Osteoblast (primary cell): ENCODE data around the gene PERM1. TPM values are rescaled to one million over a fixed set of nuclear protein-coding genes. Genes with fewer than 3 reads are reported as not detected.
"Not testable (repeated sequence)": the region's sequence is repeated elsewhere in the genome, so short reads cannot be mapped to it uniquely, and the experiment has no call there.

ENCODE experiments used
- DNase-seq: peaks from one replicate; pipeline ENCODE4 v3.0.0; 2011; ENCODE audit warnings: low spot score, mixed read lengths; ENCODE audit not compliant: insufficient read length; ENCODE audit errors: missing footprints
- H2AFZ ChIP-seq: 2 replicates; pipeline ENCODE4 v1.6.0; 2011; ENCODE audit warnings: mild to moderate bottlenecking, low read length
- H3K27ac ChIP-seq: 2 replicates; pipeline ENCODE4 v1.5.1; 2011; ENCODE audit warnings: mild to moderate bottlenecking, low read depth, low read length, moderate library complexity
- H3K27me3 ChIP-seq: 2 replicates; pipeline ENCODE4 v1.6.0; 2012; ENCODE audit warnings: mild to moderate bottlenecking, control low read depth, inconsistent platforms, low read length, moderate library complexity; ENCODE audit not compliant: insufficient read depth
- H3K36me3 ChIP-seq: 2 replicates; pipeline ENCODE4 v1.5.1; 2011; ENCODE audit warnings: mild to moderate bottlenecking, low read length, control low read depth, moderate library complexity; ENCODE audit not compliant: insufficient read depth
- H3K4me1 ChIP-seq: 2 replicates; pipeline ENCODE4 v1.5.1; 2011; ENCODE audit warnings: mild to moderate bottlenecking, low read length, control low read depth, moderate library complexity; ENCODE audit not compliant: insufficient read depth
- H3K4me2 ChIP-seq: 2 replicates; pipeline ENCODE4 v1.6.0; 2011; ENCODE audit warnings: mild to moderate bottlenecking, low read length; ENCODE audit not compliant: insufficient read depth
- H3K4me3 ChIP-seq: fragments of 200-600 bp; sonication (generic); 3 replicates; pipeline ENCODE4 v1.5.1; 2012; ENCODE audit warnings: mild to moderate bottlenecking, low read length, inconsistent platforms; ENCODE audit not compliant: insufficient read depth
- H3K79me2 ChIP-seq: 2 replicates; pipeline ENCODE4 v1.6.0; 2012; ENCODE audit warnings: mild to moderate bottlenecking, low read length, control low read depth, inconsistent platforms; ENCODE audit not compliant: insufficient read depth
- H3K9me3 ChIP-seq: 2 replicates; pipeline ENCODE4 v1.5.1; 2011; ENCODE audit warnings: low read depth, low read length, control low read depth
- H4K20me1 ChIP-seq: 2 replicates; pipeline ENCODE4 v1.6.0; 2012; ENCODE audit warnings: mild to moderate bottlenecking, low read length, control low read depth; ENCODE audit not compliant: insufficient read depth
- CTCF ChIP-seq: IDR thresholded peaks from 2 replicates; pipeline ENCODE4 v1.5.1; 2011; ENCODE audit warnings: mild to moderate bottlenecking, low read depth, low read length, moderate library complexity; ENCODE audit errors: extremely low read depth
- total RNA-seq: library from RNA; depleted of rRNA; stranded (reverse); fragments of >200 nt; gene quantifications from 2 replicates; pipeline ENCODE4 v1.2.3, GENCODE V29; 2012

PERM1 gene
- total RNA-seq, 1 donor, result not detected

- Histone ChIP-seq H3K27ac (no peak overlapping the region), H3K36me3 (no peaks in the 10 kb centered on the region), H3K27me3 (no peaks in the 10 kb centered on the region), H3K4me3 (peak overlapping the region; percentile 64), H4K20me1 (peaks cover 4% of the 10 kb centered on the region), H3K4me2 (peak overlapping the region; percentile 57), H2AFZ (peak overlapping the region; percentile 81), H3K79me2 (no peaks in the 10 kb centered on the region), H3K9me3 (no peaks in the 10 kb centered on the region), H3K4me1 (peaks cover 3% of the 10 kb centered on the region)
- peak; percentile 20 for TF ChIP-seq CTCF
- DNase-seq, result peak; percentile 100
Observed at GRCh38 chr1:1019122-1019999, 37.5 kb upstream of the PERM1 start.

DNA sequence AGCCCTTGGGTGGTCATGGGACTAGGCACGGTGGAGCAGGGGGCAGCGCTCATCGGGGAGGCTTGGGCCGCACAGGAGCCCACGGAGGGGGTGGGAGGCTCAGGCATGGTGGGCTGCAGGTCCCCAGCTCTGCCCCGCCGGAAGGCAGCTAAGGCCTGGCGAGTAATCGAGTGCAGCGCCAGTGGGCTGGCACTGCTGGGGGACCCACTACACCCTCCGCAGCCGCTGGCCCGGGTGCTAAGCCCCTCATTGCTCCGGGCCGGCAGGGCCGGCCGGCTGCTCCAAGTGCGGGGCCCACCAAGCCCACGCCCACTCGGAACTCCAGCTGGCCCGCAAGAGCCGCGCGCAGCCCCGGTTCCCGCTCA is 36.4 kb upstream of the PERM1 start:
- not testable (repeated sequence) for H3K79me2 ChIP-seq, DNase-seq, H3K4me2 ChIP-seq, H3K9me3 ChIP-seq, H3K4me3 ChIP-seq, H2AFZ ChIP-seq, H3K36me3 ChIP-seq, H3K27me3 ChIP-seq, H3K4me1 ChIP-seq, H3K27ac ChIP-seq, H4K20me1 ChIP-seq

DNA sequence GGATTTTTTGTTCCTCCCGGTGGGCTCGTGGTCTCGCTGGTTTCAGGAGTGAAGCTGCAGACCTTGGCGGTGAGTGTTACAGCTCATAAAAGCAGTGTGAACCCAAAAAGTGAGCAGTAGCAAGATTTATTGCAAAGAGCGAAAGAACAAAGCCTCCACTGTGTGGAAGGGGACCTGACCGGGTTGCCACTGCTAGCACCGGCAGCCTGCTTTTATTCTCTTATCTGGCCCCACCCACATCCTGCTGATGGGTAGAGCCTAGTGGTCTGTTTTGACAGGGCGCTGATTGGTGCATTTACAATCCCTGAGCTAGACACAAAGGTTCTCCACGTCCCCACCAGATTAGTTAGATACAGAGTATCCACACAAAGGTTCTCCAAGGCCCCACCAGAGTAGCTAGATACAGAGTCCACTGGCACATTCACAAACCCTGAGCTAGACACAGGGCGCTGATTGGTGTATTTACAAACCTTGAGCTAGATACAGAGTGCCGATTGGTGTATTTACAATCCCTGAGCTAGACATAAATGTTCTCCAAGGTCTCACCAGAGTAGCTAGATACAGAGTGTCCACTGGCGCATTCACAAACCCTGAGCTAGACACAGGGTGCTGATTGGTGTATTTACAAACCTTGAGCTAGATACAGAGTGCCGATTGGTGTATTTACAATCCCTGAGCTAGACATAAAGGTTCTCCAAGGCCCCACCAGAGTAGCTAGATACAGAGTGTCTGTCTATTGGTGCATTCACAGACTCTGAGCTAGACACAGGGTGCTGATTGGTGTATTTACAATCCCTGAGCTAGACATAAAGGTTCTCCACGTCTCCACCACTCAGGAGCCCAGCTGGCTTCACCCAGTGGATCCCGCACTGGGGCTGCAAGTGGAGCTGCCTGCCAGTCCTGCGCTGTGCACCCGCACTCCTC is 35.8 kb upstream of the PERM1 start:
- not testable (repeated sequence) for H3K4me1 ChIP-seq, H3K79me2 ChIP-seq, H3K4me2 ChIP-seq, H3K27me3 ChIP-seq, H3K9me3 ChIP-seq, H2AFZ ChIP-seq, H3K36me3 ChIP-seq, H3K4me3 ChIP-seq, DNase-seq, H4K20me1 ChIP-seq, H3K27ac ChIP-seq

- no peak overlapping the region for H2AFZ ChIP-seq
- peak; percentile 78 for DNase-seq
Observed at GRCh38 chr1:1014799-1015681, 33.1 kb upstream of the PERM1 start.

More at GRCh38 chr1:1014799-1015681, 33.1 kb upstream of the PERM1 start:
- TF ChIP-seq CTCF, result peak; percentile 32
- no peak overlapping the region for H3K27ac ChIP-seq
- H3K4me1 ChIP-seq, result no peaks in the 10 kb centered on the region
- H3K36me3 ChIP-seq, result no peaks in the 10 kb centered on the region
- no peaks in the 10 kb centered on the region for H3K27me3 ChIP-seq
- no peaks in the 10 kb centered on the region for H3K79me2 ChIP-seq
- no peak overlapping the region for H3K4me2 ChIP-seq
- no peak overlapping the region for H3K4me3 ChIP-seq
- no peaks in the 10 kb centered on the region for H4K20me1 ChIP-seq
- H3K9me3 ChIP-seq, result no peaks in the 10 kb centered on the region
